ENCODE data around the gene KLHL3.

KLHL3 gene

DNA sequence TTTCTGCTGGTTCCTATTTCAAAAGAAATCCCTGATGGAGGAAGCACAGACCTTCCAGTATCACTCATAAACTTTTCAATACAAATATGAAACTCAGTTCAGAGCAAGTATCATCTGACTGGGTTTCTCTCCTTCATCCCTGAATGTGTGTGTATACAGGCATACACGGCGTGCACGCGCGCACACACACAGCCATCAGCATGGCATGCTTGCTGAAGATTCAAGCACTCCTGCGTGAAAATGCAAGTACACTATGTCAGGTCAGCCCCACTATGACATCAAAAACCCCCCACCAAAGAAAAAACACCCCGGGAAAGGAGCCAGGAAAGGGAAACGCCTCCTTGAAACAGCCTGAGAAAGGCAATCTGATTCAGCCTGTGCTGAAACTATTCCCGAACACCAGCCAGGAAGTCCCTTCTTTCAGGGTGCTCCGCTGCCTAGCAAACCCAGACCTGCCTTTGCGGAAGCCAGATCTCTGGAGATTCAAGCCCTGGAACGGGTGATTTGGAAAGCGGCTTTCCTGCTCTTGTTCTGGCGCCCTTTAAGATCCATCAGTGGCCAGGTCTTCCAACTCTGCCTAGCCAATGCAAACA, 831 bp downstream of the KLHL3 start:
- H3K4me3 ChIP-seq (ENCODE audit: low read depth, low read length), result no peak overlapping the region
- DNase-seq (ENCODE audit: low read depth), result no peak
- TF ChIP-seq, protein P1, sequence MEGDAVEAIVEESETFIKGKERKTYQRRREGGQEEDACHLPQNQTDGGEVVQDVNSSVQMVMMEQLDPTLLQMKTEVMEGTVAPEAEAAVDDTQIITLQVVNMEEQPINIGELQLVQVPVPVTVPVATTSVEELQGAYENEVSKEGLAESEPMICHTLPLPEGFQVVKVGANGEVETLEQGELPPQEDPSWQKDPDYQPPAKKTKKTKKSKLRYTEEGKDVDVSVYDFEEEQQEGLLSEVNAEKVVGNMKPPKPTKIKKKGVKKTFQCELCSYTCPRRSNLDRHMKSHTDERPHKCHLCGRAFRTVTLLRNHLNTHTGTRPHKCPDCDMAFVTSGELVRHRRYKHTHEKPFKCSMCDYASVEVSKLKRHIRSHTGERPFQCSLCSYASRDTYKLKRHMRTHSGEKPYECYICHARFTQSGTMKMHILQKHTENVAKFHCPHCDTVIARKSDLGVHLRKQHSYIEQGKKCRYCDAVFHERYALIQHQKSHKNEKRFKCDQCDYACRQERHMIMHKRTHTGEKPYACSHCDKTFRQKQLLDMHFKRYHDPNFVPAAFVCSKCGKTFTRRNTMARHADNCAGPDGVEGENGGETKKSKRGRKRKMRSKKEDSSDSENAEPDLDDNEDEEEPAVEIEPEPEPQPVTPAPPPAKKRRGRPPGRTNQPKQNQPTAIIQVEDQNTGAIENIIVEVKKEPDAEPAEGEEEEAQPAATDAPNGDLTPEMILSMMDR (IDR thresholded peaks at IDR 0.05; ENCODE audit: control insufficient read depth, extremely low read depth, insufficient read depth), result no peak

DNA sequence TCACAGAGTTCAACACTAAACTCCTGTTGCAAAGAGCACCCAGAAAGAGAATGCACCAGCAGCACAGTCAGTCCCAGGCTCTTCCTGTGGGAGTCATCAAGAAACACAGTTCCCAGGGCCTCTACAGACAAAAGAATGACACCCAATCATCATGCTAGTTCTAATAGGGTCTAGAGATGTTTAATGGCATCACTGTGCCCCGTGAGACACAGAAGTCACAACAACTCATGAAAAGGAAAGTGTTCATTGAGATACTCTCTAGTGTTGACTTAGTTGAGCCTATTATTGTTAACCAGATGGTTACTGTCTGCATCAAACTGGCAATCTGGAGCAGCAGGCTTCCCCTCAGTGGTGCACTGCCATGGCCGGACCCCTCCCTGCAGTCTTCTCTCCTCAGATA, 1.6 kb downstream of the KLHL3 start:
- no peak overlapping the region for H3K4me3 ChIP-seq (ENCODE audit: low read depth, low read length)
- TF ChIP-seq, protein P1 (IDR thresholded peaks at IDR 0.05; ENCODE audit: control insufficient read depth, extremely low read depth, insufficient read depth), result no peak
- DNase-seq (ENCODE audit: low read depth), result no peak

DNA sequence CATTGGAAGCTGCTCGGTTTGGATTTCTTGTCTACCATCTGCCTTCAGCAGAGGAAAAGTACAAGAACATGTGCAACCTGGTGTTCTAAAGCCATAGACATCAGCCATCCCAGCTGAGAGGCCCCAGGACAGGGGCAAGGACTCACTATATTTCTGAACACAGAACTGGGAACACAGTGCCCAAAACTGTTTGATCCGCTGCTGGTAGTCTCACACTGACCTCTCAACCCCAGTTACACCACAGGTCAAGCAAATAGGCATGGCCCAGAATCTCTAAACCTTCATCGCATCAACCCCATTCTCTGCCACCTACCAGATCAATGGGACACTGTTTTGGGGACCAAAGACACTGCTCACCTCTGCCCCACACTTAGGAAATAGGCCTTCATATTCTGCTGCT, 2.0 kb downstream of the KLHL3 start:
- H3K4me3 ChIP-seq (ENCODE audit: low read depth, low read length), result no peak overlapping the region
- DNase-seq (ENCODE audit: low read depth), result no peak
- TF ChIP-seq, protein P1 (IDR thresholded peaks at IDR 0.05; ENCODE audit: control insufficient read depth, extremely low read depth, insufficient read depth), result no peak

DNA sequence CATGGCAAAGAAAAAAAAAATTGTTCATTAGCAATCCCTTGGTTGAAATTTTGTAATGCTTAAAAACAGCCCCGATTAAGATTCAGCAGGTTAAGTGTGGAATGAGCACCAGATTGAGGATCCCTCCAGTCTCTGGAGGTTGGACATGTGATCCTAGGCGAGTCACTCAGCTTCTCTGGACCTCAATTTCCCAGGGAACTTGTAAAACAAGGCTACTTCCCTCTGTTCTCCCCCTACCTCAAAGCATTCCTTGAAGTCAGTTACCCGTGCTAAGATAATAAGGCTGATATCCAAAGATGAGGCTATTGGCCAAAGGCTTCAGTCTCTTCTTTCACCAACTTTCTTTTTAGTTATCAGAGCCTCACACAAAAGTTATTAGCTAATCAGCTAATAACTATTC, 2.9 kb downstream of the KLHL3 start:
- no peak for DNase-seq (ENCODE audit: low read depth)
- TF ChIP-seq, protein P1 (IDR thresholded peaks at IDR 0.05; ENCODE audit: control insufficient read depth, extremely low read depth, insufficient read depth), result no peak
- H3K4me3 ChIP-seq (ENCODE audit: low read depth, low read length), result no peak overlapping the region

DNA sequence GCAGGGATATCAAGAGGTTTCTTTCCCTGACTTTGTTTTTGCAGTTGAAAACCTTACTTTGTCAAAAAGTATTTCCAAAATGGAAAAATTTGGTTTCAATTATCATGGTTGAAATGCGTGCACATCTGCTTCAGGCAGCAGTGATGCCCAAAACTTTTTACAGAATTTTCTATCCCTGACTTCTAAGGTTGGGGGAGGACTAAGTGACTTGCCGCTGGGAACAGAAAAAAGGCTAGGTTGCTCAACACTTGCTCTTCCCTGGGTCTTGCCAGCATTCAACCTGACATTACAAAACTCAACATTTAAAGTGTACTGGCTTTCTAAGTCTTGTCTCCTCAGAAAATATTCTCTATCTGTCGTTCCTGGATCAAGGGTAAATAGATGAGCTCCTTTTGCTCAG, 4.7 kb downstream of the KLHL3 start:
- TF ChIP-seq, protein P1 (IDR thresholded peaks at IDR 0.05; ENCODE audit: control insufficient read depth, extremely low read depth, insufficient read depth), result no peak
- DNase-seq (ENCODE audit: low read depth), result no peak
- H3K4me3 ChIP-seq (ENCODE audit: low read depth, low read length), result no peak overlapping the region

DNA sequence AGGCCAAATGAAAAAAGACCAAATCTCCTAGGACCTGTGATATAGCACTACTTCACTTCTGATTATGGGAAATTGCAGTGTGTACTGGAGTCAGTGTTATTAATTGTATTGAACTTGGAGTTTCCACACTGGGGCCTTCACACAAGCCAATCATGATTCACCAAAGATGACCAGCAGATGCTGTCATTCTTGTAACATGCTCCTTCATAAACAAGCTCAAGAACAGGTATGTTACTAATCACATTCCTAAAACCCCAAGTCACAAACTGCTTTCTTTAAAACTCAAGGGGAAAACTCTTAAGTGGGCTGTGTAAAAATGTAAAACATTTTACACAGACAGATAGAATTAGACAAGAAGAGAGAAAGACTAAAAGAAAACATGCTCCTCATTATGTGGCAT, 5.6 kb downstream of the KLHL3 start:
- TF ChIP-seq, protein P1 (IDR thresholded peaks at IDR 0.05; ENCODE audit: control insufficient read depth, extremely low read depth, insufficient read depth), result no peak
- H3K4me3 ChIP-seq (ENCODE audit: low read depth, low read length), result no peak overlapping the region
- DNase-seq (ENCODE audit: low read depth), result no peak

DNA sequence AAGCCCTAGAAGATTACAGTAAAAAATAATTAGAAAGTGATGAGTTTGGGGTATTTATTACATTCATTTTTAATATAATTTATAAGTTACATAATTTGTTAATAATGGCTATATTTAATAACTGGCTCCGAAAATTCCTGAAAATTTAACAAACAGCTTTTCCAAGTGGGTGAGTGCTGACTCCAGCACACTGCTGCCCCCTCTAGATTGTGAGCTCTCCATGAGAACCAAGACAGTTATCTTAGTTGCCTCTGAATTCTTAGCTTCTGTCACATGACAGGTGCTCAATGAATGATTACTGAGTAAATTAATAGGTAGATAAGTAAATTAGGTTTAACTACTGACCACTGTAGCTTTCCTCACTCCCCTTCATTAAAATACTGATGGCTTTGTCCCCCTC, 7.8 kb downstream of the KLHL3 start:
- no peak overlapping the region for H3K4me3 ChIP-seq (ENCODE audit: low read depth, low read length)
- no peak for DNase-seq (ENCODE audit: low read depth)
- TF ChIP-seq, protein P1 (IDR thresholded peaks at IDR 0.05; ENCODE audit: control insufficient read depth, extremely low read depth, insufficient read depth), result no peak; the same call in 1 of the 2 replicates
